Thymus (tissue), 11 donors: ENCODE measurements around the gene SALL2. TPM values are rescaled to one million over a fixed set of nuclear protein-coding genes. Genes with fewer than 3 reads are reported as not detected.

Source experiments
- DNase-seq, 9 donors: peaks; one replicate each; pipeline ENCODE4 v3.0.0-alpha.2; 2013; ENCODE audit warnings: low spot score in 9 of 9, low read depth in 6 of 9, missing footprints in 1 of 9
- H3K27ac ChIP-seq, 2 donors: one replicate each; pipeline ENCODE4 v1.5.1; 2013; ENCODE audit warnings: control low read depth in 1 of 2, low read depth in 1 of 2, low read length in 1 of 2, mild to moderate bottlenecking in 1 of 2, moderate library complexity in 1 of 2
- H3K27me3 ChIP-seq, 2 donors: one replicate each; pipeline ENCODE4 v1.5.1; 2013; ENCODE audit warnings: low read length in 1 of 2; ENCODE audit not compliant: control insufficient read depth in 2 of 2, insufficient read depth in 1 of 2
- H3K36me3 ChIP-seq, 2 donors: one replicate each; pipeline ENCODE4 v1.5.1; 2013; ENCODE audit warnings: low read length in 1 of 2, mild to moderate bottlenecking in 1 of 2, moderate library complexity in 1 of 2; ENCODE audit not compliant: control insufficient read depth in 2 of 2, insufficient read depth in 2 of 2
- H3K4me1 ChIP-seq, 2 donors: one replicate each; pipeline ENCODE4 v1.5.1; 2013; ENCODE audit warnings: low read length in 2 of 2; ENCODE audit not compliant: control insufficient read depth in 2 of 2, insufficient read depth in 2 of 2
- H3K4me3 ChIP-seq, 2 donors: one replicate each; pipeline ENCODE4 v1.5.1; 2013; ENCODE audit warnings: low read length in 2 of 2, control low read depth in 1 of 2, mild to moderate bottlenecking in 1 of 2
- H3K9me3 ChIP-seq, 2 donors: one replicate each; pipeline ENCODE4 v1.5.1; 2013; ENCODE audit warnings: low read length in 1 of 2, mild to moderate bottlenecking in 1 of 2; ENCODE audit not compliant: control insufficient read depth in 2 of 2, insufficient read depth in 1 of 2
- WGBS: extraction: QIAGEN DNeasy Blood & Tissue Kit; methylation state at CpG from one replicate; pipeline ENCODE4 v1.1.7; 2013; 5-methylcytosine and 5-hydroxymethylcytosine counted together
- polyA plus RNA-seq: library from polyadenylated mRNA; stranded (reverse); fragments of 200-250 nt; gene quantifications from one replicate; pipeline ENCODE4 v1.2.3, GENCODE V29; 2013
- total RNA-seq: library from RNA; stranded (reverse); fragments of 120-200 nt; gene quantifications from one replicate; pipeline ENCODE4 v1.2.4, GENCODE V29; 2013
- donor health status: healthy.

Gene SALL2
- total and polyA plus RNA-seq, 2 donors, result 4.1 to 4.9 TPM

- H3K9me3 ChIP-seq, result no peaks in the 10 kb centered on the region
- no peak overlapping the region for H3K27ac ChIP-seq
- H3K4me1 ChIP-seq, result peaks cover 10 to 15% of the 10 kb centered on the region in 2 donors
- H3K36me3 ChIP-seq, result no peaks in the 10 kb centered on the region
- no peak for DNase-seq
- H3K27me3 ChIP-seq, result peaks cover 13 to 49% of the 10 kb centered on the region in 2 donors
- H3K4me3 ChIP-seq, result no peak overlapping the region
These were observed 7.1 kb upstream of the SALL2 start for GRCh38 chr14:21533294-21533693.

GRCh38 chr14:21529515-21529914 lies 3.4 kb upstream of the SALL2 start:
- no peaks in the 10 kb centered on the region for H3K9me3 ChIP-seq
- peaks cover 8 to 22% of the 10 kb centered on the region in 2 donors for H3K4me1 ChIP-seq
- H3K27ac ChIP-seq, result no peak overlapping the region
- H3K27me3 ChIP-seq, result peaks cover 3 to 13% of the 10 kb centered on the region in 2 donors
- no peaks in the 10 kb centered on the region for H3K36me3 ChIP-seq
- H3K4me3 ChIP-seq, result no peak overlapping the region
- DNase-seq, result no peak
- WGBS, result 100% methylated on average over 1 of the region's 1 CpG

GRCh38 chr14:21528381-21529348 lies 2.5 kb upstream of the SALL2 start:
- Histone ChIP-seq H3K27ac (peak overlapping the region in 1 of 2 donors; percentile 53), H3K27me3 (peaks cover 3 to 8% of the 10 kb centered on the region in 2 donors), H3K9me3 (no peaks in the 10 kb centered on the region), H3K36me3 (no peaks in the 10 kb centered on the region), H3K4me3 (no peak overlapping the region), H3K4me1 (peaks cover 8 to 20% of the 10 kb centered on the region in 2 donors)
- 93% methylated on average over 4 of the region's 4 CpGs for whole genome bisulfite sequencing
- DNase-seq, result no peak

GRCh38 chr14:21527318-21527679 lies 1.2 kb upstream of the SALL2 start:
- WGBS, result 52% methylated on average over 1 of the region's 1 CpG
- Histone ChIP-seq H3K27ac (peak overlapping the region in 1 of 2 donors; percentile 78), H3K27me3 (no peaks in the 10 kb centered on the region), H3K9me3 (no peaks in the 10 kb centered on the region), H3K4me1 (peaks cover 8 to 20% of the 10 kb centered on the region in 2 donors), H3K4me3 (no peak overlapping the region), H3K36me3 (peaks cover 0 to 3% of the 10 kb centered on the region in 2 donors)
- DNase-seq, result no peak

- H3K27me3 ChIP-seq, result no peaks in the 10 kb centered on the region
- no peaks in the 10 kb centered on the region for H3K9me3 ChIP-seq
- peaks cover 8 to 20% of the 10 kb centered on the region in 2 donors for H3K4me1 ChIP-seq
- peak overlapping the region; percentile 72 to 87 for H3K4me3 ChIP-seq
- WGBS, result 18% methylated on average over 13 of the region's 13 CpGs
- DNase-seq, result peak in 5 of 9 donors; percentile 11 to 73 (median 46)
- H3K36me3 ChIP-seq, result peaks cover 0 to 3% of the 10 kb centered on the region in 2 donors
- H3K27ac ChIP-seq, result peak overlapping the region; percentile 78 to 80
These were observed 649 bp upstream of the SALL2 start for GRCh38 chr14:21526672-21527317.

- no peak overlapping the region for H3K27ac ChIP-seq
- no peaks in the 10 kb centered on the region for H3K9me3 ChIP-seq
- DNase-seq, result peak in 1 of 9 donors; percentile 24
- peaks cover 0 to 3% of the 10 kb centered on the region in 2 donors for H3K36me3 ChIP-seq
- peak overlapping the region; percentile 72 to 87 for H3K4me3 ChIP-seq
- no peaks in the 10 kb centered on the region for H3K27me3 ChIP-seq
- WGBS, result 57% methylated on average over 12 of the region's 12 CpGs
- H3K4me1 ChIP-seq, result peaks cover 8 to 20% of the 10 kb centered on the region in 2 donors
These were observed 580 bp downstream of the SALL2 start for GRCh38 chr14:21525571-21525961.

GRCh38 chr14:21524575-21525490 lies 1.3 kb downstream of the SALL2 start:
- peaks cover 8 to 20% of the 10 kb centered on the region in 2 donors for H3K4me1 ChIP-seq
- no peak overlapping the region for H3K27ac ChIP-seq
- peaks cover 0 to 3% of the 10 kb centered on the region in 2 donors for H3K36me3 ChIP-seq
- DNase-seq, result no peak
- 98% methylated on average over 18 of the region's 18 CpGs for WGBS
- peak overlapping the region in 1 of 2 donors; percentile 72 for H3K4me3 ChIP-seq
- H3K27me3 ChIP-seq, result no peaks in the 10 kb centered on the region
- no peaks in the 10 kb centered on the region for H3K9me3 ChIP-seq

GRCh38 chr14:21523203-21523602 lies 2.9 kb downstream of the SALL2 start:
- Histone ChIP-seq H3K27ac (no peak overlapping the region), H3K4me3 (no peak overlapping the region), H3K36me3 (peaks cover 0 to 3% of the 10 kb centered on the region in 2 donors), H3K27me3 (no peaks in the 10 kb centered on the region), H3K9me3 (no peaks in the 10 kb centered on the region), H3K4me1 (peaks cover 8 to 20% of the 10 kb centered on the region in 2 donors)
- DNase-seq, result no peak
- WGBS, result 82% methylated on average over 7 of the region's 7 CpGs
